K562 (cell line): ENCODE measurements around the gene LRP2BP. TPM values are rescaled to one million over a fixed set of nuclear protein-coding genes. Genes with fewer than 3 reads are reported as not detected.
A peak's percentile ranks its signal among the peaks of the same experiment; 100 is the strongest.

Experiments
- ARNT ChIP-seq, 2 experiments: fragments of 450-650 bp; IDR thresholded peaks; 2 replicates each; pipeline ENCODE4 v1.6.1; 2016; ENCODE audit warnings: mild to moderate bottlenecking in 1 of 2
- GMEB1 ChIP-seq: fragments of 250-450 bp; sonication (Bioruptor Pico); IDR thresholded peaks from 2 replicates; pipeline ENCODE4 v1.4.0; 2020; ENCODE audit warnings: mild to moderate bottlenecking
- HSF4 ChIP-seq: fragments of 250-450 bp; sonication (Bioruptor Pico); IDR thresholded peaks from 2 replicates; pipeline ENCODE4 v2.1.2; 2022; ENCODE audit warnings: mild to moderate bottlenecking, moderate library complexity, borderline replicate concordance
- PURB ChIP-seq: sonication (generic); formaldehyde crosslinking; IDR thresholded peaks from 2 replicates; pipeline ENCODE4 v1.9.0; 2021; ENCODE audit warnings: low read depth, mild to moderate bottlenecking, missing genetic modification reagents
- RAD21 ChIP-seq, 2 experiments: fragments of 250-450 bp in 1 of 2; fragments of 450-650 bp in 1 of 2; sonication (Bioruptor Pico) in 1 of 2; formaldehyde crosslinking in 1 of 2; IDR thresholded peaks in 1 of 2; conservative IDR thresholded peaks in 1 of 2; 2 replicates each; pipeline versions ENCODE4 v1.4.0 to v1.8.0; 2020 to 2022; ENCODE audit warnings: mild to moderate bottlenecking in 2 of 2, moderate library complexity in 1 of 2
- SREBF2 ChIP-seq: sonication (generic); formaldehyde crosslinking; IDR thresholded peaks from 2 replicates; pipeline ENCODE4 v1.4.0; 2020; ENCODE audit warnings: mild to moderate bottlenecking, missing genetic modification reagents
- THAP7 ChIP-seq: fragments of 250-450 bp; sonication (Bioruptor Pico); IDR thresholded peaks from 2 replicates; pipeline ENCODE4 v1.5.0; 2021
- TRIM25 ChIP-seq: fragments of 450-650 bp; IDR thresholded peaks from 2 replicates; pipeline ENCODE4 v1.7.0; 2016; ENCODE audit warnings: borderline replicate concordance
- UBTF ChIP-seq, 2 experiments: IDR thresholded peaks; 2 replicates each; pipeline ENCODE4 v1.6.1; 2012; ENCODE audit warnings: improper control_type of control experiment in 2 of 2, low read depth in 2 of 2, low read length in 2 of 2, borderline replicate concordance in 1 of 2
- ZFP91 ChIP-seq: sonication (generic); formaldehyde crosslinking; IDR thresholded peaks from 2 replicates; pipeline ENCODE4 v1.8.0; 2022; ENCODE audit warnings: mild to moderate bottlenecking, missing genetic modification reagents
- ZNF263 ChIP-seq: sonication (generic); formaldehyde crosslinking; IDR thresholded peaks from 2 replicates; pipeline ENCODE4 v1.8.0; 2022; ENCODE audit warnings: mild to moderate bottlenecking, missing genetic modification reagents, borderline replicate concordance
- ZNF398 ChIP-seq: fragments of 250-450 bp; sonication (Bioruptor Pico); IDR thresholded peaks from 2 replicates; pipeline ENCODE4 v1.8.0; 2021; ENCODE audit warnings: moderate library complexity, mild to moderate bottlenecking, inconsistent platforms
- ZNF445 ChIP-seq: fragments of 250-450 bp; sonication (Bioruptor Pico); IDR thresholded peaks from 2 replicates; pipeline ENCODE4 v1.4.0; 2020; ENCODE audit warnings: low read depth, mild to moderate bottlenecking, moderate library complexity
- ZNF507 ChIP-seq: conservative IDR thresholded peaks from 2 replicates; pipeline ENCODE4 v1.6.1; 2017; ENCODE audit warnings: missing genetic modification characterization, missing compliant biosample characterization
- polyA plus RNA-seq, 8 experiments: library from polyadenylated mRNA; depleted of rRNA in 4 of 8; stranded (reverse) in 5 of 8; unstranded in 3 of 8; fragments of >200 nt; fragmentation: Nextera tagmentation in 2 of 8; fragmentation: Illumina TruSeq in 1 of 8; extraction: Ambion mirVana in 2 of 8; extraction: Trizol in 1 of 8; gene quantifications; 2 replicates each; pipeline versions ENCODE4 v1.2.1 to v1.2.3, GENCODE V29; 2011 to 2014; ENCODE audit warnings: inconsistent platforms in 1 of 8, missing spikeins in 1 of 8
- total RNA-seq, 7 experiments: library from RNA; depleted of rRNA in 6 of 7; stranded (reverse); fragments of >200 nt in 6 of 7; fragmentation: Illumina TruSeq in 2 of 7; extraction: Trizol in 2 of 7; gene quantifications; 2 replicates each; pipeline versions ENCODE4 v1.2.1 to v1.2.3, GENCODE V29; 2011 to 2021; ENCODE audit warnings: low replicate concordance in 1 of 7

The LRP2BP gene
- total and polyA plus RNA-seq, 9 of the 15 experiments (the other 6 are each of a cell fraction or from before 2014, with no cell fraction given) = 0.42 to 2.1 (median 0.62) TPM

- 0 out of 2 replicates have a peak, but pooled peaks have one; percentile 33 for TF ChIP-seq THAP7 (CRISPR knock-in tag)
- no peak for TF ChIP-seq ZNF507 (tag)
- TF ChIP-seq ARNT (IDR thresholded peaks at IDR 0.05) = peak; percentile 100
- TF ChIP-seq ZNF445 (CRISPR knock-in tag) = no peak
- peak; percentile 51; the same call in 1 of the 2 replicates for TF ChIP-seq ZNF263 (CRISPR knock-in tag)
- no peak for TF ChIP-seq SREBF2 (CRISPR knock-in tag)
- peak; percentile 58 for TF ChIP-seq GMEB1 (CRISPR knock-in tag)
- no peak for TF ChIP-seq ZFP91 (CRISPR knock-in tag)
- no peak for TF ChIP-seq HSF4 (CRISPR knock-in tag)
- no peak for TF ChIP-seq PURB (CRISPR knock-in tag)
- TF ChIP-seq ZNF398 (CRISPR knock-in tag) = no peak
- TF ChIP-seq TRIM25 = no peak
- TF ChIP-seq RAD21 (CRISPR knock-in tag; conservative IDR thresholded peaks at IDR 0.05 in 1 of 2, IDR thresholded peaks at IDR 0.05 in 1 of 2) = no peak
- TF ChIP-seq UBTF (IDR thresholded peaks at IDR 0.05; ENCODE audit: borderline replicate concordance in 1 of 2, low read depth in 2 of 2, low read length in 2 of 2) = no peak; a peak in 2 of 4 replicates
Observed at GRCh38 chr4:185395956-185396723, 416 bp upstream of the LRP2BP start (continued).
